Activated CD4-positive, alpha-beta T cell treated with anti-CD3 and anti-CD28 coated beads, Interleukin-2, Interleukin-4, amounts not matched to agents 100 ng/mL and 50 ng/mL, durations not matched to agents 16 hours and 8 hours (primary cell): ENCODE measurements around the gene AVEN.

Experiments used
- DNase-seq: peaks from one replicate; pipeline ENCODE4 v3.0.0-alpha.2; 2020; ENCODE audit warnings: low spot score

The AVEN gene

GRCh38 chr15:33913459-33913858, 125.5 kb downstream of the AVEN start:
- DNase-seq = no peak

GRCh38 chr15:33912326-33912725, 126.7 kb downstream of the AVEN start:
- no peak for DNase-seq

DNA sequence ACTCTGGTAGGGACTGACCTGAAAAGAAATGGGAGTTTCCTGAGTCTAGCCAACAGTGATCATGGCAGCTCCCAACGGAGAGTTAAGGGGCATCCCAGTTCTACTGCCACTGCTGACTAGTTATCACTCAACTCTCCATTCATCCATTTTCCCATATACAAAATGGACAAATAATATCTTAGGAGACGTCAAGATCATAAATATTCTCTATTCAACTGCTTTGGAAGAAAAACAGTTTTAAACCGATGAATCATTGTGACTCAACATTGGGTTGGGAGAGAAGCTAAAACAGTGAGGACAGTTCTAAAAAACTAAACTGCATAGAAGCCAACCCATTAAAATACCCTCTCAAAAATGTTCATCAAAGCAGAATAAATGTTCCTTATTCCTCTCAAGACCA, 128.3 kb downstream of the AVEN start:
- DNase-seq = no peak

DNA sequence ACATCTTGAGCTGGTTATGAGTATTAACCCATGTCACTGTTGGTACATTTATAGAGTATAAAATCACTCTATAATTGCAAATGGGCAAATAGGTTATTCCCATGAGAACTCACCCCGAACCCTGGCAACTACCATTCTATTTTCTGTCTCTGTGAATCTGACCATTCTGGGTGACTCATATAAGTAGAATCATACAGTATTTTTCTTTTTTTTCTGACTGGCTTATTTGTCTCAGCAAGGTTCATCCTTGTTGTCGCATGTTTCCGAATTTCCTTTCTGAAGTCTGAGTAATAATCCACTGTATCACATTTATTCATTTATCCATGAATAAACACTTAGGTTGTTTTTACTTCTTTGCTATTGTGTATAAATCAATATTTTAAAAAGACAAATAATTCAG, 130.6 kb downstream of the AVEN start:
- no peak for DNase-seq

GRCh38 chr15:33907326-33907725, 131.7 kb downstream of the AVEN start:
- no peak for DNase-seq

DNA sequence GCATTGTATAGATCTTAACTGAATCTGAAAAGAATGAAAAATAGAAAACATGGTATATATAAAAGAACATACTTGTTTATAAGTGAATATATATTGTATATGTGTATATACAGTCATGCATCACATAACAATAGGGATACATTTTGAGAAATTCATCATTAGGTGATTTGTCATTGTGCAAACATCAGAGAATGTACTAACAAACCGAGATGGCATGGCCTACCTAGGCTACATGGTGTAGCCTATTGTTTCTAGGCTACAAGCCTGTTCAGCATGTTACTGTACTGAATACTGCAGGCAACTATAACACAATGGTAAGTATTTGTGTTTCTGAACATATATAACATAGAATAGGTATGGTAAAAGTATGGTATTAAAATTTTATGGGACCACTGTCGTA, 135.3 kb downstream of the AVEN start:
- no peak for DNase-seq

- DNase-seq = no peak
Observed at GRCh38 chr15:33902043-33902442, 137.0 kb downstream of the AVEN start.

DNA sequence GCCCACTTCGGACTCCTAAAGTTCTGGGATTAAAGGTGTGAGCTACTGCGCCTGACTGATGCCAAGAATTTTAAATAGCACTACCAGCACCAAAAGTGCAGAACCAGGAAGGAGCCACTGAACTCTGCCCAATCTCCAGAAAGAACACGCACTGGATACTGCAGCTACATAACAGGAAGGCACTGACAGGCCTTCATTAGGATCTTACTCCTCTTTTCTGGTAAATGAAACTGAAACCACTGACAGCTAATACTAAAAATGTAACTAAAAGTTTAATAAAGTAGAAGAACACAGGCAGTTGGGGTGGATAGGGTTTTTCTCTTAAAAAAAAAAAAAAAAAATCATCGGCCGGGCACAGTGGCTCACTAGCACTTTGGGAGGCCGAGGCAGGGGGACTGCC, 144.8 kb downstream of the AVEN start:
- DNase-seq = no peak

DNA sequence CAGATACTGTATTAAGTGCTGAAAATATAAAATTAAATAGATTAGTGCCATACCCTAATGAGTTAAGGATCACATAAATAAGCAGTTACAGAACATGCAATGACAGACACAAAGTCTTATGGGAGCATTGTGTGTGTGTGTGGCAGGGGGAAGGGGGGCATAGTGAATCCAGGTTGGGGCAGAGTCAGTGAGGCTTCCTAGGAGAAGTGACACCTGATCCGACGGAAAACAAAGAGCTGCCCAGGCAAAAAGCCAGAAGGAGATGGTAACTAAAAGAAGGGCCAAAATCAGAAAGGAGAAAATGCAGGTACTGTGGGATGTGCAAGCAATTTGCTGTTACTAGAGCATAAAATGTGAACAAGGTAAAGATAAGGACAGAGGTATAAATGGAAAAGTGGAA, 150.8 kb downstream of the AVEN start:
- no peak for DNase-seq

DNA sequence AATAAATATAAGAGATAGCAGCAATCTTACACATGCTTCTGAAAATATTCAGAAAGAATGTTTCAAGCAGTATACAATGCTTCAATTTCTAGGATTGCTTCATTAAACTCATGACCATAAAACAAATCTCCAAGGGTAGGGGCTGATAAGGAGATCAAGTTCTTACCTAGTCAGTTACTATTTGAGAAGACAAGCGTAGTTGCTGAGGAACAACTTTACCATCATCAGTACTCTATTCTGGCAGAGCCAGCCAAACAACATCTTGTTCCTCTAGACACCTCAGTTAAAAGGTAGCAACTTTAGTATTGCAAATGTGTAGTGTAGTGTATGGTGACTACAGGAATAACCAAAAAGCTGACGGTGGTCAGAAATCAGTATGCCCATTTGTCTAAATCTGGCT, 156.1 kb downstream of the AVEN start:
- DNase-seq = no peak

DNA sequence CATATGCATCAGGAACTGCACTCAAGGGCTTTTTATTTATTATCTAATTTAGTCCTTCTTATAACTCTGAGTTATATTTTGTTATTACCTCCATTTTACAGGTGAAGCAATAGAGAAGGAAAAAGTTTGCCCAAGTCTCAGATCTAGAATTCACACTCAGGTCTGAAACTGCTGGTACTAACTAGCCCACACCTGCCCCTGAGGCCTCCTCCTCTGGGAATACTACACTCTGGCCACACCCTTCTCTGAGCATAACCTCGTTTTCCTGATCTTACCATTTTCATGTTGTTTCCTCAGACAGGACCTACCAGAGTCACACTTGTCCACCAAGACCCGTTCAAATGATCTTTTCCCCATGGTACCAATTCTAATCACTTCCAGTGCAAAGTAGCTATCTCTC, 164.8 kb downstream of the AVEN start:
- DNase-seq = no peak

DNA sequence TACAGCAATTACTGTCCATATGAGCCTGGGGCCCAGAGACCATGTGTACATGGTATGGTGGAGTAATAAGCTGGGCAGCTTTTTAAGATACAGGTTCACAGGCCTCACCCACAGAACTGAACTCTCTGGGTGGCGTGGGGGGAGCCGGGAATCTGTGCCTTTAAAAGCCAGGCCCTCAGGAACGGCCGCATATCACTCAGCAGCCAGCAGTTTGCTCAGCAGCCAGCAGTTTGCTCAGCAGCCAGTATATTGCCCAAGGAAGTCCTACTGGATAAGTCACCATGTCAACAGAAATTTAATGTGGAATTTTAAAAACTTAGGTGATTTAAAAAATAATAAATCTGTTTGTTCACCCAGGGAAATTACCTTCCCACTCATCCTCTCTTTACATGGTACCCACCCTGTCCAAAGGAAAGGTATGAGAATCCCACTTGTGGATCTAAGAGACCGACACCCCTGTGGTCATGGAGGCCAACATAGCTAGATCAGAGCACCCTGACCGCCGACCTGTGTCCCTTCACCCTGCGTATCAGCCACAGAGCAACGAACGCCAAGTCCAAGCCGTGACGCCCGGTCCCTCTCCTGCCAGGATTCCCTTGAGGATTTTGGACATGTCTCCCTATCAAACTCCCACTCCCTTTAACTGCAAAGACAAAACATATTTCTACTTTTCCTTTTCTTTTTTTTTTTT, 166.4 kb downstream of the AVEN start:
- DNase-seq = no peak

DNA sequence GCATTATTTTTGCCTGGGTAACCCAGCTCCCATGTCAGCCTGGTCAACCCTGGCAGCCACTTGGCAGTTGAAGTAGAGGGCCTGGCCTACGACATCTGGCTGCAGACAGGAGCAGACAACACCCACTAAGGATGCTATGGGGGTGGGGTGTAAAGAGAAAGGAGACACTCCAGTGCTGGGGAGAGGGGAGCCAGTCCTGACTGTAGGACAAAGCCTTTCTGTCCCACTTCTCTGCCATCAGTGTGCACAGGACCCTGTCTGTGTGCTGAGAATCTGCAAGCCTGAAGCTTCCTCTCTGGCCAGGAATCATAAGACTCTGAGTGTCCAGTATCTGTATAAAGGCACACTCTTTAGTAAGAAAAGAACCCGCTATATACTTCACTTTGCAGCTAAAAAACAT, 167.0 kb downstream of the AVEN start:
- no peak for DNase-seq

DNA sequence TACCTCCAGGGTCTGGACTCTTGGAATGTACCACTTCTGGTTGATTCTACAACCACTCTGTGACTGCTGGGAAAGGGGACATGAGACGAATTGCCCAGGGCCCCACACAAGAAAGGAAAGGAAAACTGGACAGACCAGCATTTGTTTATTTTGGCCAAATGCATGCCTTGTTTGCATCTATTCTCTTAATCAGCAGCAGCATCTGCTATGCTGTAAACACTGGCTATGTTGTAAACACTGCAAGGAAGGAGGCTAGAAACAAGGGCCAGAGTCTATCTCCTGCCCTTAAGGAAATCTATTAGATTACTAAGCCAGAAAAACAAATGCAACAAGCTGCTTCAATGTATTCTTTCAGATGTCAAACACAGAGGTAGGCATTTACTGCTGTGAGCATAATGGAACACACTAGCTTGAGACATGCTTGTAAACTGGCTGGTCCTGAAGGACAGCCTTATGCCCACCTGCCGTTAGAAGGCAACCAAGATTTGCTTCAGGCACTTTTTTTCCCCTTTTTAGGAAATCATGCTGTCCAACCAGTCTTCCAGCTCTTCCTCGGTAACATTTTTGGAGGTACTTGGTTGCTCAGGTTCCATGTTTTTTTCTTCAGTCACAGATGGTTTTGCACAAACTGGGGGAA, 172.8 kb downstream of the AVEN start:
- no peak for DNase-seq

DNA sequence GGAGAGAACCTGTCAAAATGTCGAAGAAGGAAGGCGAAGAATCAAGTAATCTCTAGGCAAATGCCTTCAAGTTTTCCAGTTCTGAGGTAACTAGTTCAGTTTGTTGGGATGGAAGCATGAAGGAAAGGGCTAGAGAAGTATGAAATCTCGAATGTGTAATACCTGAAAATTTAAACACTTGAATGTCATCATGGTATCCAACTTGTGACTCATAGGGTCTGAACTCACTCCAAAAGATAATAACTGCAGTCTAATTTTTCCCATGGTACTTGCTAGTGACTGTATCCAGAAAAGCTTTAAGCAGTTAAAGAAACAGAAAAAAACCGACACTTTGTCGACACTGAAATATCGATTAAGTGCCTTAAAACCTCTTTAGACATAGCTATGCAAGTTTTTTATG, 173.6 kb downstream of the AVEN start:
- no peak for DNase-seq

DNA sequence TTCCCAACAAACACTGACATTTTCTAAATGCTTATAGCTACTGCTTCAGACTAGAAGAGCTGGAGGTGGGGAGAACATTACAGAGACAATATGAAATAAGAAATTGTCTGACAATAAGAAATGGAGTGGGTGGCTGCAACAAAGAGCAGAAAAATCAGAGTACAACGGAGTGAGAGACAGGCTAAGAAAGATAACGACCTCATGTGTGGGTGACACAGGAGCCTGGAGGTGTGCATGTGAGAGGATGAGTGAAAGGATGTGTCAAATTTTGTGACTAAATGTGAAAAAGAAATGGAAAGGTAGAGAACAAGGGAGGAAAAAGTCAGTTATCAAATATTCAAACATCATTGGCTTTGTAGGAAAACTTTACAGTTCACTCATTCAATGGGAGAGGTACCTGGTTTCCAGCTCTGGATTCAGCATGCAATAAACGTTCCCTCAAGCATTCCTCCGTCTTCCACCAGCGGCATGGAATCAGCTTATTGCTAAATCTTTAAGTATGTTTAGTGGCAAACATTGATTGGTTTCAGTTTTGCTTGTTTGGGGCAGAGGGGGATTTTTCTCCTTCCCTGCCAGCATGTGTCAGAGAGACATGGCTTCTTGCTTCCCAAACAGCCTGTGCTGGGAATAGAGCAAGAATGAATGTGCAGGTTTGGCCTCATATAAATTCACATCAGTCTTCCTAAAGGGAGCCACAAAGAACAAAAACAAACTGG, 174.5 kb downstream of the AVEN start:
- no peak for DNase-seq

- no peak for DNase-seq
Observed at GRCh38 chr15:33860754-33861153, 178.2 kb downstream of the AVEN start.

- DNase-seq = no peak
Observed at GRCh38 chr15:33859992-33860545, 178.9 kb downstream of the AVEN start.

DNA sequence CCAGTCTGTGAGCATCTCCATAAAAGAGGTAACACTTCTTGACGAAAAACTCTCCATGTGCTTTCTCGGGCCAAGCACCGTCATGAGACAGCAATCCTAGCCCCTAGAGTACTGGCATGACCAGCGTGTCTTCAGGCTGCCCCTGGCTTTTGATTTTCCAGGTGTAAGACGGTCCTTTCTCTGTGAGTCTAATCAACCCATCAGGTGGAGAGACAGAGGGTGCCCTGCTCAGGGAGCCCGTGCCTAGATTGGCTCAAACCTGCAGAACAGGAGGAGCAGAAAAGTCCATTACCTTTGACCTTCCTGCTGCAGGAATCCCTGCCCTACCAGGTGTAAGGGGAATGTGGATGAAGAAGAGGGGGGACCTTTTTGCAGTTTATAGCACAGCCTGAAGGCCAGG, 180.2 kb downstream of the AVEN start:
- no peak for DNase-seq

- no peak for DNase-seq
Observed at GRCh38 chr15:33857726-33858125, 181.3 kb downstream of the AVEN start.

DNA sequence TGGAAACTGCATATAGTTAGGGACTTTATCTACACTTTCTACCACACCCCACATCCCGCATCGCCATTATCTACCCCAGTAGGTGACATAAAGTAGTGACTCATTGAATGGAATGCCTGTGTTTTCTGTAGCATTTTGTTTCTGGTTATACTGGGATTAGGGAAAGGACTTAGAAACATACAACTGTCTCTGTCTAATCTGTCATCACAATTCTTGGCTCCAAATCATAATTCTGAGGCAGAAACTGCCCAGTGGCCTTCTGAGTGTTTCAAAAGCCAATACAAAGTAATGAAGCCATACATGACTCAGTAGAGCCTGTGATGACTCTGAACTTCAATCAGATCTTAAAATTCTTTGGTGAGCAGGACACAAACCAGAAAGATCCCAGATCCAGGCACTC, 186.4 kb downstream of the AVEN start:
- DNase-seq = no peak

DNA sequence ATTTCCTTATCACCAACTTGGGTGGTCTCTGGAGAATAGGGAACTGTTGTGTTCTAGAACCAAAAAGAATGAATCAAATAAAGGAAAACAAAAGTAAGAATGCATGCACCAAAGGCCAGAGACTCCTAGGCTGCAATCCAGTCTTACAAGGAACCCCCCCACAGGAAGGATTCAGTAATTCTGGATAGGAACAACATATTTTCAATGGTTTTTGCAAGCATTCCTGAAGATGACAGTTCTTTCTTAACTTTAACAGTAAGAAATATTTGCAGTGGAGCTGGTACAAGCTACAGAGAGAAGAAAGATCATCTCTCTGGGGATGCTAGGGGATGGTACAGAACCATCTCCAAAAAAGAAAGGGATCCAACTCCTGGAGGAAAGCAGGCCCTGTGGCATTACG, 186.9 kb downstream of the AVEN start:
- DNase-seq = no peak

- no peak for DNase-seq
Observed at GRCh38 chr15:33851079-33851478, 187.9 kb downstream of the AVEN start.
